ENCODE measurements around the gene ALDH1L2. TPM values are rescaled to one million over a fixed set of nuclear protein-coding genes. Genes with fewer than 3 reads are reported as not detected.

ALDH1L2 gene
- total and polyA plus RNA-seq, 11 donors = 0.53 to 6.7 (median 2.0) TPM

DNA sequence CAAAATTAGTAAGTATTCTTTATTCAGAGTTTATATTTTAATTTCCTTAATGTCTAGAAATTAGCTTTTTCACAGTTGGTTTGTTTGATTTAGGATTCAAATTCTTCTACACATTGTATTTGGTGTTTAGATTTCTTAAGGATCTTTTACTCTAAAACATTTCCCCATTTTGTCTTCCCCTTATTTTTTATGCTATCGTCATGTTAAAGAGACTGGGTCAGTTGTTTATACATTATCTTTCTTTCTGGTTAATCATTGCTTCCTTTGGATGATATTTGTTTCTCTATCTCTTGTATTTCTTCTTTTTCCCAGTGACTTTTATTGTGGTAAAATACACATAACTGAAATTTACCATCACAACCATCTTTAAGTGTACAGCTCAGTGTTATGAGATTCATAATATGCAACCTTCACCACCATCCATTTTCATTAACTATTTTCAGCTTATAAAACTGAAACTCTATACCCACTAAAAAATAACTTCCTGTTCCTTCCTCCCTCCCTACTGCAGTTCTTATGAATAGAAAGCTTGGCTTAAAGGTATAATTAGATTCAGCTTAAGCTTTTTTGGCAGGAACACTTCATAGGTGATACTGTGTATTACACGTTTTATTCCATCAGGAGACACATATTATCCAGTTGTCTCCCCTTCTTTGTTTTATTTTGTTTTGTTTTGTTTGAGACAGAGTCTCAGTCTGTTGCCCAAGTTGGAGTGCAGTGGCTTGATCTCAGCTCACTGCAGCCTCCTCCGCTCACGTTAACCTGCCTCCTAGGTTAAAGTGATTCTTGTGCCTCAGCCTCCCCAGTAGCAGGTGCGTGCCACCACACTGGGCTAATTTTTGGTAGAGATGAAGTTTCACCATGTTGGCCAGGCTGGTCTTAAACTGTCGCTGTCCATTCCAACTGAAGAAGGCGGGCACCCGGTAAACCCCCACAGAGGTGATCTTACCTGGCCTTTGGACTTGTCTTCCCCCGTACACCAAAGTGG lies 53.1 kb downstream of the ALDH1L2 start:
- Histone ChIP-seq H3K4me3 (no peak overlapping the region), H3K36me3 (peaks cover 0 to 40% (median 0%) of the 10 kb centered on the region in 9 donors), H3K27ac (peak overlapping the region in 1 of 12 donors; percentile 73), H3K27me3 (no peaks in the 10 kb centered on the region), H3K4me1 (peaks cover 0 to 6% (median 3%) of the 10 kb centered on the region in 12 donors), H3K9me3 (no peaks in the 10 kb centered on the region)
- 78 to 91% (median 89%) methylated on average over 9 of the region's 9 CpGs for WGBS, 4 donors
- DNase-seq (no peak), ATAC-seq (no peak)
- intact Hi-C loops (cut with DNase I) = no loop called here
- no peak for TF ChIP-seq POLR2A (IDR thresholded peaks at IDR 0.05)
- TF ChIP-seq, protein P1, sequence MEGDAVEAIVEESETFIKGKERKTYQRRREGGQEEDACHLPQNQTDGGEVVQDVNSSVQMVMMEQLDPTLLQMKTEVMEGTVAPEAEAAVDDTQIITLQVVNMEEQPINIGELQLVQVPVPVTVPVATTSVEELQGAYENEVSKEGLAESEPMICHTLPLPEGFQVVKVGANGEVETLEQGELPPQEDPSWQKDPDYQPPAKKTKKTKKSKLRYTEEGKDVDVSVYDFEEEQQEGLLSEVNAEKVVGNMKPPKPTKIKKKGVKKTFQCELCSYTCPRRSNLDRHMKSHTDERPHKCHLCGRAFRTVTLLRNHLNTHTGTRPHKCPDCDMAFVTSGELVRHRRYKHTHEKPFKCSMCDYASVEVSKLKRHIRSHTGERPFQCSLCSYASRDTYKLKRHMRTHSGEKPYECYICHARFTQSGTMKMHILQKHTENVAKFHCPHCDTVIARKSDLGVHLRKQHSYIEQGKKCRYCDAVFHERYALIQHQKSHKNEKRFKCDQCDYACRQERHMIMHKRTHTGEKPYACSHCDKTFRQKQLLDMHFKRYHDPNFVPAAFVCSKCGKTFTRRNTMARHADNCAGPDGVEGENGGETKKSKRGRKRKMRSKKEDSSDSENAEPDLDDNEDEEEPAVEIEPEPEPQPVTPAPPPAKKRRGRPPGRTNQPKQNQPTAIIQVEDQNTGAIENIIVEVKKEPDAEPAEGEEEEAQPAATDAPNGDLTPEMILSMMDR (IDR thresholded peaks at IDR 0.05) = no peak

GRCh38 chr12:105026411-105026810 lies 57.8 kb downstream of the ALDH1L2 start:
- intact Hi-C loops (cut with DNase I) = no loop called here
- no peak for TF ChIP-seq POLR2A (IDR thresholded peaks at IDR 0.05)
- TF ChIP-seq, protein P1 (IDR thresholded peaks at IDR 0.05) = no peak
- ATAC-seq (no peak), DNase-seq (no peak)
- WGBS, 4 donors = 90 to 97% (median 96%) methylated on average over 4 of the region's 4 CpGs
- Histone ChIP-seq H3K36me3 (peaks cover 0 to 22% (median 0%) of the 10 kb centered on the region in 9 donors), H3K9me3 (no peaks in the 10 kb centered on the region), H3K27ac (peak overlapping the region in 6 of 12 donors; percentile 2 to 44 (median 23)), H3K4me3 (no peak overlapping the region), H3K27me3 (no peaks in the 10 kb centered on the region), H3K4me1 (peaks cover 0 to 23% (median 15%) of the 10 kb centered on the region in 12 donors)

DNA sequence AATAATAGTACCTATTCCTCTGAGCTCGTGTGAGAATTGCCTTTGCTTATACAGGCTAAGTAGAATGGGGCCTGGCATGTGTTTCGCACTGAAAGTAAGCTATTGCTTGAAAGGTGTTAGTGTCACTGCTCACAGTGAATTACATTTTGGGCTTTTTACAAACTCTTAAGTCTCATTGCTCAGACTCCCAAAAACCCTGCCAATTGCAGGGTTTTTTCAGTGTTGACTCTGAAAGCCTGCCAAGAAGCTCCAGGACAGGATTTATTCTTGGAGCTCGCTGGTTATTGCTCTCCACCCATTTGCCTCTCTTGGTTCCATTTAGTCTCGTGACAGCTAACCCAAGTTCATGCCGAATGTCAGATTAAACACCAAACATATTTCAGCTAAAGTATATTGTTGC lies 58.4 kb downstream of the ALDH1L2 start:
- DNase-seq (peak in 3 of 5 donors; percentile 46 to 52 (median 48)), ATAC-seq (peak; percentile 55 to 76 (median 72))
- H3K27me3 ChIP-seq = no peaks in the 10 kb centered on the region
- WGBS, 4 donors = 27 to 37% (median 30%) methylated on average over 5 of the region's 5 CpGs
- H3K4me1 ChIP-seq = peaks cover 0 to 23% (median 14%) of the 10 kb centered on the region in 12 donors
- TF ChIP-seq POLR2A (IDR thresholded peaks at IDR 0.05) = no peak
- TF ChIP-seq, protein P1 (IDR thresholded peaks at IDR 0.05) = no peak
- peaks cover 0 to 18% (median 0%) of the 10 kb centered on the region in 9 donors for H3K36me3 ChIP-seq
- no peak overlapping the region for H3K4me3 ChIP-seq
- H3K27ac ChIP-seq = peak overlapping the region in 7 of 12 donors; percentile 2 to 44 (median 28)
- H3K9me3 ChIP-seq = no peaks in the 10 kb centered on the region
- intact Hi-C loops (cut with DNase I) = no loop called here

GRCh38 chr12:105024928-105025327 lies 59.3 kb downstream of the ALDH1L2 start:
- peak overlapping the region in 5 of 12 donors; percentile 23 to 44 (median 39) for H3K27ac ChIP-seq
- ATAC-seq = peak in 2 of 4 donors; percentile 55 to 58
- 44 to 66% (median 56%) methylated on average over 2 of the region's 2 CpGs for WGBS, 4 donors

More at GRCh38 chr12:105024928-105025327, 59.3 kb downstream of the ALDH1L2 start:
- Histone ChIP-seq H3K4me1 (peaks cover 0 to 23% (median 14%) of the 10 kb centered on the region in 12 donors), H3K9me3 (no peaks in the 10 kb centered on the region), H3K36me3 (peaks cover 0 to 12% (median 0%) of the 10 kb centered on the region in 9 donors), H3K4me3 (no peak overlapping the region), H3K27me3 (no peaks in the 10 kb centered on the region)
- DNase-seq = no peak
- intact Hi-C loops (cut with DNase I) = no loop called here
- TF ChIP-seq, protein P1 (IDR thresholded peaks at IDR 0.05) = no peak
- TF ChIP-seq POLR2A (IDR thresholded peaks at IDR 0.05) = no peak
